ENCODE results near the gene PPIL4. TPM values are rescaled to one million over a fixed set of nuclear protein-coding genes. Genes with fewer than 3 reads are reported as not detected.

The PPIL4 gene
- total RNA-seq, 1 donor from 2014 or later: 21.1 TPM

DNA sequence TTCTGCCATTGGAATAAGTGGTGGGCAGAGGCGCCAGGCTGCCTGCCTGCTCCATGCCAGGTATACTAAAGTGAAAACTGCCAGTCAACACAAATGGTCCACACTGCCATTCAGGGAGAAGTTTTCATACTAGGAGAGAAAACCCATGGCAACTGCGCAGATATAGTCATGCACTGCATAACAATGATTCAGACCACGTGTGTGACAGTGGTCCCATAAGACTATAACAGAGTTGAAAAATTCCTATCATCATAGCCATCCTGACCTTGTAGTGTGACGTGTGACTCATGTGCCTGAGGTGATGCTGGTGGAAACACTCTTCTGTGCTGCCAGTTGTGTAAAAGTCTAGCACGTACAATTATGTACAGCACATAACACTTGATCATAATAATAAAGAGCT lies 86.1 kb downstream of the PPIL4 start:
- no peak for DNase-seq (ENCODE audit: low spot score)

DNA sequence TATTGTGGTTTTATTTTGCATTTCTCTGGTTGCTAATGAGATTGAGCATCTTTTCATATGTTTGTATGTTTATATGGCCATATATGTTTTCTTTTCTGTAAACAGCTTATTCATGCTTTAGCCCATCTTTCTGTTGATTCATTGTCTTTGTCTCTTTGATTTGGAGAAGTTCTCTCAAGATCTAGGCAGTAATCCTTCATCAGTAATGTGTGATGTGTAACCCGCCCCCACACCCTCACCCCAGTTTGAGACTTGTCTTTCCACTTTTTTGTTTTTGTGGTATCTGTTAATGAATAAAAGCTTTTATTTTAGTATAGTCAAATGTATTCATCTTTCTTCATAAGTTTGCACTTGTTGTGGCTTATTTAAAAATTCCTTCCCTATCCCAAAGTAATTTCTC lies 87.0 kb downstream of the PPIL4 start:
- no peak for DNase-seq (ENCODE audit: low spot score)

DNA sequence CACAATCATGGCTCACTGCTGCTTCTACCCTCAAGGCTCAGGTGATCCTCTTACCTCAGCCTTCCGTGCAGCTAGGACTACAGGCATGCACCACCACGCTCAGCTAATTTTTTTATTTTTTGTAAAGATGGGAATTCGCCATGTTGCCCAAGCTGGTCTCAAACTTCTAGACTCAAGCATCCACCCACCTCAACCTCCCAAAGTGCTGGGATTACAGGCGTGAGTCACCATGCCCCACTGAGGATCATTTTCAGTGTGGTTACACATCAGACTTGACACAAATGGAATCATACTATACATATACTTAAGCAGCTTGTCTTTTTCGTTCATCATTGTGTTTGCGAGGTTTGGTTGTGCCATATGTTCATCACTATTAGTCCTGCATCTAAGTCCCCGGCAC lies 87.6 kb downstream of the PPIL4 start:
- no peak for DNase-seq (ENCODE audit: low spot score)

DNA sequence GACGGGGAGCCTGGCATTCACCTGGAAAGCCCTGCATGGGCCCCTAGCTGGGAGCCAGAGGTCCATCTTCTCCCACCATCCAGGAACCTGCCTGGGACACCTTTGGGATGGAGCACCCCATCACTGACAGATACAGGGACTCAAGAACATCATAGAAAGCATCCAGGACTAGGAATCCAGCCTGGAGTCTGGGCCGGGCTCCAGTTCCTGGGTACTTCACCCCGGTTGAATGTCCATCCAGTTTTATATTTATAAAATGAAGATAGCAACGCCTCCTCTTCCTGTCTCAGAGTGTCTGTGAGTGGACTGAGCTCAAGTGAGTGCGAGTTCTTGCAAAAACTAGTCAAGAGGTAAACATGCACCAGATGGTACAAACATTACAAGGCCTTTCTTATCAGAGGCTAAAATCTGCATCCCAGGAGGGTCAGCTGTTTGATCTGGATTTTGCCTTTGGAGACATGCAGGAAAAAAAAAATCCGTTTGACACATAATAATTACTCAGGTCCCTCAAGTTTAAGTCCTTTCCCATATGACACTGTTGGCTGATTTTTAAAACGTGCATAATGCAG lies 88.4 kb downstream of the PPIL4 start:
- DNase-seq (ENCODE audit: low spot score): no peak

DNA sequence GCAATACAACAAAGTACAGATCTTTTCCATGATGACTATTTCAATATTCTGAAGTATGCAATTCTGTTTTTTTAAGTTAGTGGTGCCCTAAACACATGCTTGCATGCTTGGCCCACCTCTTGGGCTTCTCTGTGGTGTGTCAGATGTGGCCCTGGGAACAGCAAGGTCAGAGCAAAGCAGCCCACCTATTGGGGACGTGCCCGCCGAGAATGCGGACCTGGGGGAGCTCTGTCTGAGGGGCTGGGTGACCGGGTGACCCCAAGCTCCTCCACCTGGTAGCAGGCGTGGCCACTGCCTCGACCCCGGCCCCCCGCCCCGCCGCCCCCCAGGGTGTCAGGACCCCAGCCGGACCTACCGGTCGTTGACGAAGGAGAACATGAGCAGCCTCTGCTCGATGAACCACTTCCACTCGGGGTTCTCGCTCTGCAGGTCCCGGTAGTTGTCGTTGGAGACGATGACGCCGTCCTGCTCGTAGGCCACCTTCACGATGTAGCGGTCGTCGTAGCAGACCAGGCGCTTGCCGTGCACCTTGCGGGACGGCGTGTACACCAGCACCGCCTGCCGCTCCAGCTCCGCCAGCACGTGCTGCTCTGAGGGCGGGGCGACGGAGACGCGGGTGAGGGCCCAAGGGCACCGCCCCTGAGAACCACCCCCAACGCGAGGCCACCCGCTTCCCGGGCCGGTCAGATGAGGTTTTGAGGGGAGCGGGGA lies 89.4 kb downstream of the PPIL4 start:
- DNase-seq (ENCODE audit: low spot score): no peak

DNA sequence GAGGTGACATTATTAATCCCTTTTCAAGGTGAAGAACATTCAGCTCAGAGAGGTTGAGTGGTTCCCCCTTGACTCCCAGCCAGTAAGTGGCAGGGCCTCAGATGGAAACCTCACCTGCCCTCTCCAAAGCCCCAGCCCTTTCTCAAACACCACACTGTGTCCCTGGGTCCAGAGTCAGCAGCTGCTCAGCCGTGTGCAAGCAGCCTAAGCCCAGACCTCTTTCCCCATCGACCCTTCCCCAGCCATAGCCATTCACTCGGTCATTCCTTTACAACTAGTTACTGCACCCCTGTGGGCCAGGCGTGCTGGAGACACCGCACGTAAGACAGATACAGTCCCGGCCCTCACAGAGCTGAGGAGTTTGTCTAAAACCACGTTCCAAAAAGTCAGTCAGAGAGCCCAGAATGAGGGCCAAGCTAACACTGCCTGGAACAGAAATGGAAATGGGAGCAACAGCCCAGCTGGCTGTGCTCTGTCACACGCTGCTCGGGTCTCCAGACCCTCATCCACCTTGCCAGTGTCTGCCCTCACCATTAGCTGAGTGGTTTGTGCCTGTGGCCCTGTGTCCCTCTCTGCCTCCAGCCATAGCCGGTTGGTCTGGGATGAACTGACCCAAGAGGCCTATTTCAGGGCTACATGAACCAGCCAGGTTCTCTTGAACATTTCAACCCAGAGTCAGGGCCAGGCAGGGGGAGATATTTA lies 90.7 kb downstream of the PPIL4 start:
- DNase-seq (ENCODE audit: low spot score): no peak

Other genes starting within 250 kb of the PPIL4 start
- gene TAB2, start 228.3 kb downstream of the PPIL4 start, total RNA-seq: 46.1 TPM
- 1.3 TPM for gene SUMO4, start 145.8 kb downstream of the PPIL4 start, total RNA-seq
- 1.6 TPM for gene ZC3H12D, start 61.0 kb downstream of the PPIL4 start, total RNA-seq
- gene GINM1, start 20.3 kb upstream of the PPIL4 start, total RNA-seq: 45.0 TPM
- gene KATNA1, start 102.7 kb upstream of the PPIL4 start, total RNA-seq: 8.5 TPM
- gene LATS1, start 172.1 kb upstream of the PPIL4 start, total RNA-seq: 31.9 TPM
- gene NUP43, start 200.5 kb upstream of the PPIL4 start, total RNA-seq: 31.6 TPM
- gene PCMT1, start 203.7 kb upstream of the PPIL4 start, total RNA-seq: 50.9 TPM